Choroid plexus epithelial cell (primary cell): ENCODE results near the gene SP4.

Source experiments
- DNase-seq: peaks from one replicate; pipeline ENCODE4 v3.0.0-alpha.2; 2010; ENCODE audit warnings: low read depth
- H3K4me3 ChIP-seq: 2 replicates; pipeline ENCODE4 v1.5.1; 2011; ENCODE audit warnings: low read depth, mild to moderate bottlenecking, control low read depth, low read length, moderate library complexity
- CTCF ChIP-seq: conservative IDR thresholded peaks from 2 replicates; pipeline ENCODE4 v1.5.1; 2011; ENCODE audit warnings: low read depth, mild to moderate bottlenecking, control low read depth, inconsistent platforms, low read length, moderate library complexity

The SP4 gene

GRCh38 chr7:21538936-21539495 lies 111.1 kb downstream of the SP4 start:
- no peak for TF ChIP-seq CTCF
- no peak overlapping the region for H3K4me3 ChIP-seq
- DNase-seq = no peak

GRCh38 chr7:21542891-21543527 lies 115.1 kb downstream of the SP4 start, which contains the start of gene DNAH11:
TSS of gene DNAH11 (plus strand) at chr7:21543039. CDS start at chr7:21543246, 207 bp downstream.
- H3K4me3 ChIP-seq = peak within 1 kb of the TSS; percentile 57
- peak; percentile 1 for TF ChIP-seq CTCF
- peak; percentile 28 for DNase-seq

- peak overlapping the region; percentile 57 for H3K4me3 ChIP-seq
- peak; percentile 16 for DNase-seq
- TF ChIP-seq CTCF = no peak
These were observed 115.8 kb downstream of the SP4 start for GRCh38 chr7:21543528-21544302.

- no peak for TF ChIP-seq CTCF
- no peak overlapping the region for H3K4me3 ChIP-seq
- DNase-seq = no peak
These were observed 116.4 kb downstream of the SP4 start for GRCh38 chr7:21544303-21544656.

- H3K4me3 ChIP-seq = no peak overlapping the region
- no peak for TF ChIP-seq CTCF
- peak; percentile 35 for DNase-seq
These were observed 116.8 kb downstream of the SP4 start for GRCh38 chr7:21544715-21545114.

- no peak for DNase-seq
- no peak for TF ChIP-seq CTCF
- H3K4me3 ChIP-seq = no peak overlapping the region
These were observed 119.6 kb downstream of the SP4 start for GRCh38 chr7:21547501-21547900.
